Activated naive CD4-positive, alpha-beta T cell treated with Interleukin-2 at 50 U/mL for 16 hours (primary cell): Measurements from ENCODE around the gene GUK1.
A peak's percentile ranks its signal among the peaks of the same experiment; 100 is the strongest.

ENCODE experiments used
- DNase-seq: peaks from one replicate; pipeline ENCODE4 v3.0.0-alpha.2; 2020

Gene GUK1

GRCh38 chr1:228139931-228140723, at the start of gene GUK1:
GUK1 (plus strand) TSS chr1:228140279; CDS start chr1:228140303, 24 bp downstream.
- DNase-seq, result peak; percentile 100

- DNase-seq, result no peak
These were observed 49.4 kb upstream of the GUK1 start for GRCh38 chr1:228090613-228091081.

GRCh38 chr1:228091084-228091483, 49.0 kb upstream of the GUK1 start:
- no peak for DNase-seq

GRCh38 chr1:228092342-228093049, 47.6 kb upstream of the GUK1 start:
- peak; percentile 1 for DNase-seq

- DNase-seq, result peak; percentile 1
These were observed 46.8 kb upstream of the GUK1 start for GRCh38 chr1:228093050-228093906.

- no peak for DNase-seq
These were observed 45.6 kb upstream of the GUK1 start for GRCh38 chr1:228094432-228095016.

- no peak for DNase-seq
These were observed 44.9 kb upstream of the GUK1 start for GRCh38 chr1:228095161-228095560.

- no peak for DNase-seq
These were observed 44.1 kb upstream of the GUK1 start for GRCh38 chr1:228095938-228096337.

- DNase-seq, result no peak
These were observed 43.4 kb upstream of the GUK1 start for GRCh38 chr1:228096416-228097332.

GRCh38 chr1:228097333-228098081, 42.6 kb upstream of the GUK1 start:
- peak; percentile 1 for DNase-seq

GRCh38 chr1:228098323-228098931, 41.7 kb upstream of the GUK1 start:
- peak; percentile 1 for DNase-seq

GRCh38 chr1:228099331-228099732, 40.7 kb upstream of the GUK1 start:
- DNase-seq, result peak; percentile 1

- no peak for DNase-seq
These were observed 39.1 kb upstream of the GUK1 start for GRCh38 chr1:228100822-228101613.

- peak; percentile 19 for DNase-seq
These were observed 38.5 kb upstream of the GUK1 start for GRCh38 chr1:228101614-228101993.

- DNase-seq, result peak; percentile 68
These were observed 37.9 kb upstream of the GUK1 start for GRCh38 chr1:228101994-228102790.

- DNase-seq, result peak; percentile 95
These were observed 37.1 kb upstream of the GUK1 start, which contains the start of gene C1orf35 for GRCh38 chr1:228102791-228103620. C1orf35 (minus strand) TSS chr1:228103325; CDS start chr1:228103227, 98 bp downstream.

GRCh38 chr1:228104526-228105269, 35.4 kb upstream of the GUK1 start:
- no peak for DNase-seq
